ENCODE data around the gene DZIP3.
A peak's percentile ranks its signal among the peaks of the same experiment; 100 is the strongest.

Gene DZIP3

GRCh38 chr3:108589081-108589997 is at the start of gene DZIP3, which contains the start of gene CIP2A:
DZIP3 (plus strand) TSS chr3:108589722; CDS start chr3:108605407, 15,685 bp downstream.
CIP2A (minus strand) TSS chr3:108589438; CDS start chr3:108589375, 63 bp downstream.
- peak; percentile 92 for DNase-seq (ENCODE audit: low read depth, low spot score)

GRCh38 chr3:108546247-108546646 is 43.3 kb upstream of the DZIP3 start:
- no peak for DNase-seq (ENCODE audit: low read depth, low spot score)

- DNase-seq (ENCODE audit: low read depth, low spot score): no peak
These were observed 42.8 kb upstream of the DZIP3 start for GRCh38 chr3:108546692-108547091.

GRCh38 chr3:108548304-108548703 is 41.2 kb upstream of the DZIP3 start:
- no peak for DNase-seq (ENCODE audit: low read depth, low spot score)

- no peak for DNase-seq (ENCODE audit: low read depth, low spot score)
These were observed 40.6 kb upstream of the DZIP3 start for GRCh38 chr3:108548886-108549285.

- DNase-seq (ENCODE audit: low read depth, low spot score): peak; percentile 21
These were observed 37.0 kb upstream of the DZIP3 start for GRCh38 chr3:108552267-108553159.

- DNase-seq (ENCODE audit: low read depth, low spot score): no peak
These were observed 35.3 kb upstream of the DZIP3 start for GRCh38 chr3:108554229-108554628.

- no peak for DNase-seq (ENCODE audit: low read depth, low spot score)
These were observed 34.5 kb upstream of the DZIP3 start for GRCh38 chr3:108554913-108555571.

- DNase-seq (ENCODE audit: low read depth, low spot score): no peak
These were observed 33.4 kb upstream of the DZIP3 start for GRCh38 chr3:108555966-108556581.

- no peak for DNase-seq (ENCODE audit: low read depth, low spot score)
These were observed 27.0 kb upstream of the DZIP3 start for GRCh38 chr3:108562565-108562964.

- no peak for DNase-seq (ENCODE audit: low read depth, low spot score)
These were observed 25.0 kb upstream of the DZIP3 start for GRCh38 chr3:108564564-108564963.

GRCh38 chr3:108565506-108565905 is 24.0 kb upstream of the DZIP3 start:
- no peak for DNase-seq (ENCODE audit: low read depth, low spot score)

GRCh38 chr3:108566599-108566998 is 22.9 kb upstream of the DZIP3 start:
- DNase-seq (ENCODE audit: low read depth, low spot score): no peak

GRCh38 chr3:108569336-108569735 is 20.2 kb upstream of the DZIP3 start:
- DNase-seq (ENCODE audit: low read depth, low spot score): no peak

GRCh38 chr3:108578064-108578463 is 11.5 kb upstream of the DZIP3 start:
- no peak for DNase-seq (ENCODE audit: low read depth, low spot score)

- DNase-seq (ENCODE audit: low read depth, low spot score): no peak
These were observed 921 bp upstream of the DZIP3 start for GRCh38 chr3:108588601-108589000.

- DNase-seq (ENCODE audit: low read depth, low spot score): no peak
These were observed 439 bp downstream of the DZIP3 start for GRCh38 chr3:108589998-108590323.

GRCh38 chr3:108590460-108590859 is 938 bp downstream of the DZIP3 start:
- DNase-seq (ENCODE audit: low read depth, low spot score): no peak

GRCh38 chr3:108595321-108595720 is 5.8 kb downstream of the DZIP3 start:
- no peak for DNase-seq (ENCODE audit: low read depth, low spot score)

GRCh38 chr3:108598375-108598774 is 8.9 kb downstream of the DZIP3 start:
- DNase-seq (ENCODE audit: low read depth, low spot score): no peak

GRCh38 chr3:108599677-108600409 is 10.3 kb downstream of the DZIP3 start:
- DNase-seq (ENCODE audit: low read depth, low spot score): no peak

Measured in smooth muscle cell of the brain vasculature (primary cell).